Thoracic aorta (tissue), 2 donors: ENCODE results near the gene FAM53B. TPM values are rescaled to one million over a fixed set of nuclear protein-coding genes. Genes with fewer than 3 reads are reported as not detected.

Experiments used
- ATAC-seq: fragments of 150-250 bp; one replicate; pipeline ENCODE4 v1.8.0; 2017; ENCODE audit warnings: low read depth; ENCODE audit not compliant: insufficient number of reproducible peaks, low FRiP score
- DNase-seq: peaks from one replicate; pipeline ENCODE4 v3.0.0-alpha.2; 2020; ENCODE audit warnings: low spot score
- H3K27ac ChIP-seq, 2 donors: fragments of 200-600 bp; sonication (generic); 1 replicate in 1 of 2; 2 replicates in 1 of 2; pipeline ENCODE4 v1.5.1; 2016; ENCODE audit warnings: mild to moderate bottlenecking in 2 of 2, moderate library complexity in 2 of 2
- H3K27me3 ChIP-seq: fragments of 200-600 bp; sonication (generic); replicated peaks from 2 replicates; pipeline ENCODE4 v1.6.0; 2016; ENCODE audit warnings: mild to moderate bottlenecking; ENCODE audit not compliant: insufficient read depth
- H3K36me3 ChIP-seq: fragments of 200-600 bp; sonication (generic); one replicate; pipeline ENCODE4 v1.5.1; 2016
- H3K4me1 ChIP-seq, 2 donors: fragments of 200-600 bp; sonication (generic); 1 replicate in 1 of 2; 2 replicates in 1 of 2; pipeline versions ENCODE4 v1.5.1 to v1.6.0; 2016; ENCODE audit warnings: low read depth in 2 of 2, mild to moderate bottlenecking in 1 of 2; ENCODE audit not compliant: control insufficient read depth in 1 of 2
- H3K4me3 ChIP-seq: fragments of 200-600 bp; sonication (generic); 2 replicates; pipeline ENCODE4 v1.5.1; 2016; ENCODE audit warnings: mild to moderate bottlenecking
- H3K9me3 ChIP-seq: fragments of 200-600 bp; sonication (generic); 2 replicates; pipeline ENCODE4 v1.5.1; 2016
- CTCF ChIP-seq: fragments of 200-600 bp; sonication (generic); IDR thresholded peaks from one replicate; pipeline ENCODE4 v1.5.1; 2019; ENCODE audit warnings: antibody characterized with exemption
- total RNA-seq, 2 donors: library from RNA; depleted of rRNA; stranded (reverse); fragments of >200 nt; gene quantifications; one replicate each; pipeline versions ENCODE4 v1.1.0 to v1.2.3, GENCODE V29; 2016

FAM53B gene
- total RNA-seq, 2 donors from 2014 or later: 26.6 to 49.5 TPM

DNA sequence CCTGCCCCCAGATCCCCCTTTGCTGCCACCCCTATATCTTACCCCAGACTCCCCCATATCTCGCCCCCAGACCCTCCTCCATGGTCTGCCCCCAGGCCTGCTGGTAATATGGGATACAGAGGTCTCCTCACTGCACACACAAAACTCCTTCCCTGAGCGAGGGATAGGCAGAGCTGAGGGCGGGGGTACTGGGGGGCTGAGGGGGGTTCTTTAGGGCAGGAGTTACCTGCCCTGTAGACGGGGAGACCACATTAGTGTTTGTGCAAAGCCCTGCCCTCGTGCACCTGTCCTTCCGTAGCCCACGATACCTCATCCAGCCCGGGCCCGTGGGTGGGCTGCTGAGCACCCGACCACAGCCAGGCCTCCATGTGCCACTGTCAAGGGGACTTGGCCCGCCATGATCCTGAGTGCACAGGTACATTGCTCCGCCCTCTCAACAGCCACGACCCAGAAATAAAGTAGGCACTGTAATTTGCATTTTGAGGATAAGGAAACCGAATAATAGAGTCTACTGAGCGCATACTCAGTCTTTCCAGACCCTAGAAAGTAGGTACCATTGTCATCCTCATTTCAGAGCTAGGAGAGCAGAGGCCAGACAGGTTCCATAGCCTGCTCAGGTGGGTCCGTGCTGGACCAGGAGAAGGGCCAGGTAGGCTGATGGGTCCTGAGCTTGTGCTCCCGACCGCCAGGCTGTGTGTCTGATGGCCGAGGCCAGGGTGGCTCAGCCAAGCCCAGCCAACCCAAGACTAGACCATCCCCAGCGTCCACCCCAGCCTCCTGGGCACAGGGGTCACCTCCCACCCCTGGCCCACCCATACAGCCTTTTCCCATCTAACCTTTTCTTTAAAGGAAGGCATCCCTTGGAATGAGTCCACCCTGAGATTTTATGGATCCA is 167.4 kb downstream of the FAM53B start:
- Histone ChIP-seq H3K27ac (no peak overlapping the region), H3K4me3 (no peak overlapping the region), H3K9me3 (no peaks in the 10 kb centered on the region), H3K27me3 (no peaks in the 10 kb centered on the region), H3K4me1 (peaks cover 0 to 11% of the 10 kb centered on the region in 2 donors), H3K36me3 (no peaks in the 10 kb centered on the region)
- ATAC-seq (no peak), DNase-seq (no peak)
- no peak for TF ChIP-seq CTCF

GRCh38 chr10:124575107-124576035 is 168.8 kb downstream of the FAM53B start:
- H3K27me3 ChIP-seq: no peaks in the 10 kb centered on the region
- ATAC-seq (no peak), DNase-seq (no peak)
- H3K4me1 ChIP-seq: peaks cover 0 to 11% of the 10 kb centered on the region in 2 donors
- no peak overlapping the region for H3K4me3 ChIP-seq
- H3K9me3 ChIP-seq: no peaks in the 10 kb centered on the region
- no peak for TF ChIP-seq CTCF
- H3K36me3 ChIP-seq: no peaks in the 10 kb centered on the region
- no peak overlapping the region for H3K27ac ChIP-seq

DNA sequence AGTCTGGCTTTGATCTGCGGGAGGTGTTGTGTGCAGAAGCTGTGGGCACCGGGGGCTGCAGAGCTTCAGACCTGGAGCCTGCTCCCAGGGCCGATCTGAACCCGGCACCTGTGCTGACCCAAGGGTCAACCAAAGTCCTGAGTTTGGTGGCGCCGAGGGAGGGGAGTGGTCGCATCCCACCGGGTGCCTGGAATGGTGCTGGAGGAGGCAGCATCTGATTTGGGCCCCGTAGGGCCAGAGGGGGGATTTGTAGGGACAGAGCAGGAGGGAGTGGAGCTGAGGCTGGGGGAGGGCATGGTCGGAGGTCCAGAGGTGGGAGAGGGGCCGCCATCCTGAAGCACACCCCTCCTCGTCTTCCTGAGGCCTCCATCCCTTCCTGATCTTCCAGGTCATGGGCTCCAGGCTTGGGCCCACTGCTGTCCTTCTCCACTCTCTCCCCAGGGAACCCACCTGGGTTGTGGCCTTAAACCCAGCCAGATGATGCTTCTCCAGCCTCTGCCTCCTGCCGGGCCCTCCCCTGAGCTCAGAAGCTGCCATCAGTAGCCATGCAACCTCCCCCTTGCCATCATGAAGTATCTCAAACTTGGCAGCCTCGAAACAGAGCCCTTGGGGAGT is 169.6 kb downstream of the FAM53B start:
- no peak overlapping the region for H3K4me3 ChIP-seq
- H3K9me3 ChIP-seq: no peaks in the 10 kb centered on the region
- DNase-seq (no peak), ATAC-seq (no peak)
- TF ChIP-seq CTCF: no peak
- H3K4me1 ChIP-seq: peaks cover 0 to 11% of the 10 kb centered on the region in 2 donors
- H3K36me3 ChIP-seq: no peaks in the 10 kb centered on the region
- no peaks in the 10 kb centered on the region for H3K27me3 ChIP-seq
- H3K27ac ChIP-seq: no peak overlapping the region

GRCh38 chr10:124573726-124574455 is 170.3 kb downstream of the FAM53B start:
- Histone ChIP-seq H3K36me3 (no peaks in the 10 kb centered on the region), H3K4me1 (peaks cover 0 to 6% of the 10 kb centered on the region in 2 donors), H3K4me3 (no peak overlapping the region), H3K27me3 (no peaks in the 10 kb centered on the region), H3K9me3 (no peaks in the 10 kb centered on the region), H3K27ac (no peak overlapping the region)
- TF ChIP-seq CTCF: no peak
- no peak for DNase-seq
- no peak for ATAC-seq
